CD14-positive monocyte (primary cell): ENCODE results near the gene TMEM272. TPM values are rescaled to one million over a fixed set of nuclear protein-coding genes. Genes with fewer than 3 reads are reported as not detected.

ENCODE experiments used
- DNase-seq, 3 donors: peaks; one replicate each; pipeline ENCODE4 v3.0.0-alpha.2; 2011 to 2022
- H2AFZ ChIP-seq: 2 replicates; pipeline ENCODE4 v1.6.0; 2012; ENCODE audit warnings: mild to moderate bottlenecking, low read depth, low read length, inconsistent platforms; ENCODE audit not compliant: insufficient read depth, poor library complexity, severe bottlenecking
- H3K27ac ChIP-seq, 2 donors: 1 replicate in 1 of 2; 2 replicates in 1 of 2; pipeline ENCODE4 v1.5.1; 2012 to 2013; ENCODE audit warnings: low read length in 2 of 2, control low read depth in 1 of 2, inconsistent platforms in 1 of 2, low read depth in 1 of 2, mild to moderate bottlenecking in 1 of 2
- H3K27me3 ChIP-seq, 2 donors: one replicate each; pipeline versions ENCODE4 v1.6.0 to v1.6.1; 2011 to 2013; ENCODE audit warnings: low read length in 2 of 2; ENCODE audit not compliant: control insufficient read depth in 2 of 2, insufficient read depth in 2 of 2
- H3K36me3 ChIP-seq, 2 donors: replicated peaks in 1 of 2; 1 replicate in 1 of 2; 2 replicates in 1 of 2; pipeline versions ENCODE4 v1.5.1 to v1.6.1; 2012 to 2013; ENCODE audit warnings: low read length in 2 of 2, control low read depth in 1 of 2, inconsistent platforms in 1 of 2, mild to moderate bottlenecking in 1 of 2; ENCODE audit not compliant: insufficient read depth in 2 of 2, control insufficient read depth in 1 of 2
- H3K4me1 ChIP-seq, 2 donors: 1 replicate in 1 of 2; 2 replicates in 1 of 2; pipeline versions ENCODE4 v1.5.1 to v1.6.1; 2012 to 2013; ENCODE audit warnings: low read length in 2 of 2, control low read depth in 1 of 2, inconsistent platforms in 1 of 2, mild to moderate bottlenecking in 1 of 2, moderate library complexity in 1 of 2; ENCODE audit not compliant: insufficient read depth in 2 of 2, control insufficient read depth in 1 of 2
- H3K4me2 ChIP-seq: replicated peaks from 2 replicates; pipeline ENCODE3; 2012; ENCODE audit warnings: low read length, moderate library complexity, mild to moderate bottlenecking; ENCODE audit not compliant: poor library complexity, severe bottlenecking; ENCODE audit errors: extremely low read depth
- H3K4me3 ChIP-seq, 3 experiments: fragments of 200-600 bp in 1 of 3; sonication (generic) in 1 of 3; replicated peaks in 1 of 3; 1 replicate in 2 of 3; 2 replicates in 1 of 3; pipeline ENCODE4 v1.5.1; 2011 to 2013; ENCODE audit warnings: low read length in 3 of 3, mild to moderate bottlenecking in 3 of 3, control low read depth in 2 of 3, low read depth in 2 of 3, inconsistent platforms in 1 of 3, moderate library complexity in 1 of 3
- H3K79me2 ChIP-seq: 2 replicates; pipeline ENCODE4 v1.6.0; 2012; ENCODE audit warnings: mild to moderate bottlenecking, control low read depth, inconsistent platforms, low read length, moderate library complexity; ENCODE audit not compliant: insufficient read depth
- H3K9ac ChIP-seq: 2 replicates; pipeline ENCODE4 v1.6.0; 2017; ENCODE audit warnings: low read length, mild to moderate bottlenecking; ENCODE audit not compliant: insufficient read depth, poor library complexity, severe bottlenecking
- H3K9me3 ChIP-seq, 2 donors: replicated peaks in 1 of 2; 1 replicate in 1 of 2; 2 replicates in 1 of 2; pipeline versions ENCODE4 v1.5.1 to v1.6.1; 2012 to 2013; ENCODE audit warnings: low read length in 2 of 2, control low read depth in 1 of 2; ENCODE audit not compliant: control insufficient read depth in 1 of 2, insufficient read depth in 1 of 2
- H4K20me1 ChIP-seq: 2 replicates; pipeline ENCODE4 v1.6.0; 2012; ENCODE audit warnings: mild to moderate bottlenecking, low read length, control low read depth, moderate library complexity; ENCODE audit not compliant: insufficient read depth
- H3K27ac Mint-ChIP-seq, 7 donors: one replicate each; pipeline ENCODE4 v1.8.0; 2020; ENCODE audit warnings: mild to moderate bottlenecking in 7 of 7, mixed read lengths in 7 of 7, moderate library complexity in 6 of 7, inconsistent platforms in 2 of 7
- H3K27me3 Mint-ChIP-seq, 3 donors: one replicate each; pipeline ENCODE4 v1.8.0; 2021 to 2022; ENCODE audit warnings: low read depth in 3 of 3, mild to moderate bottlenecking in 3 of 3, mixed read lengths in 3 of 3, moderate library complexity in 3 of 3, inconsistent platforms in 1 of 3
- H3K36me3 Mint-ChIP-seq, 2 donors: one replicate each; pipeline ENCODE4 v1.8.0; 2020; ENCODE audit warnings: mixed read lengths in 2 of 2, inconsistent platforms in 1 of 2, mild to moderate bottlenecking in 1 of 2
- H3K4me1 Mint-ChIP-seq: one replicate; pipeline ENCODE4 v1.8.0; 2020; ENCODE audit warnings: mild to moderate bottlenecking, mixed read lengths
- H3K4me3 Mint-ChIP-seq, 2 donors: one replicate each; pipeline ENCODE4 v1.8.0; 2020; ENCODE audit warnings: mild to moderate bottlenecking in 2 of 2, mixed read lengths in 2 of 2, moderate library complexity in 1 of 2
- H3K9me3 Mint-ChIP-seq, 7 donors: one replicate each; pipeline ENCODE4 v1.8.0; 2020 to 2022; ENCODE audit warnings: mixed read lengths in 7 of 7, mild to moderate bottlenecking in 6 of 7, moderate library complexity in 6 of 7, inconsistent platforms in 2 of 7
- CTCF ChIP-seq: fragments of 200-600 bp; IDR thresholded peaks from one replicate; pipeline ENCODE4 v1.8.0; 2022; ENCODE audit warnings: antibody characterized with exemption, mild to moderate bottlenecking
- WGBS: methylation state at CpG from one replicate; pipeline ENCODE4 v1.1.5; 2013; ENCODE audit warnings: missing lambda C conversion rate; ENCODE audit not compliant: insufficient coverage; 5-methylcytosine and 5-hydroxymethylcytosine counted together
- intact Hi-C, 2 donors: fragments of 100-400 bp; cut with micrococcal nuclease; formaldehyde crosslinking; loops; one replicate each; pipeline versions ENCODE4 v1.15.0 to v1.15.1; 2023
- polyA plus RNA-seq, 3 donors: library from polyadenylated mRNA; depleted of rRNA in 1 of 3; unstranded in 2 of 3; stranded (reverse) in 1 of 3; fragments of 300-500 nt in 2 of 3; fragments of >200 nt in 1 of 3; fragmentation: Illumina TruSeq in 2 of 3; gene quantifications; 1 replicate in 2 of 3; 2 replicates in 1 of 3; pipeline ENCODE4 v1.2.3, GENCODE V29; 2012 to 2021

The TMEM272 gene
- polyA plus RNA-seq, 3 donors: 0.07 TPM; not detected in 2

- H3K4me3 Mint-ChIP-seq: peak overlapping the region; percentile 84 to 88
- no peaks in the 10 kb centered on the region for H4K20me1 ChIP-seq
- H3K27ac Mint-ChIP-seq: peak overlapping the region; percentile 87 to 97 (median 95)
- peak overlapping the region; percentile 73 to 81 (median 79) for H3K4me3 ChIP-seq
- peaks cover 3 to 22% (median 7%) of the 10 kb centered on the region in 3 donors for H3K27me3 Mint-ChIP-seq
- peaks cover 0 to under 1% of the 10 kb centered on the region in 2 donors for H3K36me3 Mint-ChIP-seq
- H3K4me2 ChIP-seq: peak overlapping the region; percentile 77
- H3K9me3 ChIP-seq: no peaks in the 10 kb centered on the region
- intact Hi-C loops: loop anchor here (5.0 to 10.0 kb wide), 4 partner anchors 170 to 1870 kb away; partner anchors contain the start of genes INTS6 (in 2 of the 2) and SPRYD7 (in 1 of the 2)
- WGBS: 5% methylated on average over 18 of the region's 31 CpGs
- H3K9me3 Mint-ChIP-seq: peaks cover 0 to 2% (median 0%) of the 10 kb centered on the region in 7 donors
- no peaks in the 10 kb centered on the region for H3K27me3 ChIP-seq
- TF ChIP-seq CTCF: no peak
- peak overlapping the region; percentile 97 for H3K9ac ChIP-seq
- H3K4me1 ChIP-seq: peaks cover 32 to 46% of the 10 kb centered on the region in 2 donors
- peaks cover 51% of the 10 kb centered on the region for H3K4me1 Mint-ChIP-seq
- DNase-seq: peak in 1 of 3 donors; percentile 57
- H2AFZ ChIP-seq: peak overlapping the region; percentile 70
- H3K27ac ChIP-seq: peak overlapping the region; percentile 81 to 95
- H3K79me2 ChIP-seq: no peaks in the 10 kb centered on the region
- H3K36me3 ChIP-seq: no peaks in the 10 kb centered on the region
Measured at GRCh38 chr13:51804295-51805172, 40.4 kb downstream of the TMEM272 start.

GRCh38 chr13:51803422-51804294 is 41.3 kb downstream of the TMEM272 start, which contains the start of gene DHRS12:
Gene DHRS12 (minus strand): TSS chr13:51804163. CDS start chr13:51799659, 4,504 bp downstream.
- DNase-seq: peak; percentile 87 to 91 (median 88)
- peak within 1 kb of the TSS; percentile 81 to 95 for H3K27ac ChIP-seq
- peaks cover 5 to 7% of the 10 kb centered on the region in 2 donors for H3K36me3 Mint-ChIP-seq
- peak within 1 kb of the TSS; percentile 84 to 88 for H3K4me3 Mint-ChIP-seq
- peak within 1 kb of the TSS; percentile 97 for H3K9ac ChIP-seq
- peak within 1 kb of the TSS; percentile 73 to 81 (median 79) for H3K4me3 ChIP-seq
- H3K4me1 Mint-ChIP-seq: peaks cover 46% of the 10 kb centered on the region
- H3K27ac Mint-ChIP-seq: peak within 1 kb of the TSS; percentile 96 to 98 (median 97)
- intact Hi-C loops: loop anchor here (5.0 to 10.0 kb wide), 4 partner anchors 169 to 1869 kb away; partner anchors contain the start of genes INTS6 (in 2 of the 2) and SPRYD7 (in 1 of the 2)
- no peaks in the 10 kb centered on the region for H3K36me3 ChIP-seq
- H3K79me2 ChIP-seq: no peaks in the 10 kb centered on the region
- H3K27me3 Mint-ChIP-seq: peaks cover 2 to 28% (median 10%) of the 10 kb centered on the region in 3 donors
- WGBS: under 1% methylated on average over 91 of the region's 91 CpGs
- H3K4me1 ChIP-seq: peaks cover 32 to 38% of the 10 kb centered on the region in 2 donors
- H3K27me3 ChIP-seq: no peaks in the 10 kb centered on the region
- no peak for TF ChIP-seq CTCF
- H3K9me3 ChIP-seq: no peaks in the 10 kb centered on the region
- no peaks in the 10 kb centered on the region for H4K20me1 ChIP-seq
- H2AFZ ChIP-seq: peak within 1 kb of the TSS; percentile 70
- H3K4me2 ChIP-seq: peak within 1 kb of the TSS; percentile 77
- peaks cover 0 to 2% (median 0%) of the 10 kb centered on the region in 7 donors for H3K9me3 Mint-ChIP-seq
